CD14-positive monocyte (primary cell): Measurements from ENCODE around the gene STK32B. TPM values are rescaled to one million over a fixed set of nuclear protein-coding genes. Genes with fewer than 3 reads are reported as not detected.

ENCODE experiments used
- DNase-seq, 3 donors: peaks; one replicate each; pipeline ENCODE4 v3.0.0-alpha.2; 2011 to 2022
- H2AFZ ChIP-seq: 2 replicates; pipeline ENCODE4 v1.6.0; 2012; ENCODE audit warnings: mild to moderate bottlenecking, low read depth, low read length, inconsistent platforms; ENCODE audit not compliant: insufficient read depth, poor library complexity, severe bottlenecking
- H3K27ac ChIP-seq, 2 donors: 1 replicate in 1 of 2; 2 replicates in 1 of 2; pipeline ENCODE4 v1.5.1; 2012 to 2013; ENCODE audit warnings: low read length in 2 of 2, control low read depth in 1 of 2, inconsistent platforms in 1 of 2, low read depth in 1 of 2, mild to moderate bottlenecking in 1 of 2
- H3K27me3 ChIP-seq, 2 donors: one replicate each; pipeline versions ENCODE4 v1.6.0 to v1.6.1; 2011 to 2013; ENCODE audit warnings: low read length in 2 of 2; ENCODE audit not compliant: control insufficient read depth in 2 of 2, insufficient read depth in 2 of 2
- H3K36me3 ChIP-seq, 2 donors: replicated peaks in 1 of 2; 1 replicate in 1 of 2; 2 replicates in 1 of 2; pipeline versions ENCODE4 v1.5.1 to v1.6.1; 2012 to 2013; ENCODE audit warnings: low read length in 2 of 2, control low read depth in 1 of 2, inconsistent platforms in 1 of 2, mild to moderate bottlenecking in 1 of 2; ENCODE audit not compliant: insufficient read depth in 2 of 2, control insufficient read depth in 1 of 2
- H3K4me1 ChIP-seq, 2 donors: 1 replicate in 1 of 2; 2 replicates in 1 of 2; pipeline versions ENCODE4 v1.5.1 to v1.6.1; 2012 to 2013; ENCODE audit warnings: low read length in 2 of 2, control low read depth in 1 of 2, inconsistent platforms in 1 of 2, mild to moderate bottlenecking in 1 of 2, moderate library complexity in 1 of 2; ENCODE audit not compliant: insufficient read depth in 2 of 2, control insufficient read depth in 1 of 2
- H3K4me2 ChIP-seq: replicated peaks from 2 replicates; pipeline ENCODE3; 2012; ENCODE audit warnings: low read length, moderate library complexity, mild to moderate bottlenecking; ENCODE audit not compliant: poor library complexity, severe bottlenecking; ENCODE audit errors: extremely low read depth
- H3K4me3 ChIP-seq, 3 experiments: fragments of 200-600 bp in 1 of 3; sonication (generic) in 1 of 3; replicated peaks in 1 of 3; 1 replicate in 2 of 3; 2 replicates in 1 of 3; pipeline ENCODE4 v1.5.1; 2011 to 2013; ENCODE audit warnings: low read length in 3 of 3, mild to moderate bottlenecking in 3 of 3, control low read depth in 2 of 3, low read depth in 2 of 3, inconsistent platforms in 1 of 3, moderate library complexity in 1 of 3
- H3K79me2 ChIP-seq: 2 replicates; pipeline ENCODE4 v1.6.0; 2012; ENCODE audit warnings: mild to moderate bottlenecking, control low read depth, inconsistent platforms, low read length, moderate library complexity; ENCODE audit not compliant: insufficient read depth
- H3K9ac ChIP-seq: 2 replicates; pipeline ENCODE4 v1.6.0; 2017; ENCODE audit warnings: low read length, mild to moderate bottlenecking; ENCODE audit not compliant: insufficient read depth, poor library complexity, severe bottlenecking
- H3K9me3 ChIP-seq, 2 donors: replicated peaks in 1 of 2; 1 replicate in 1 of 2; 2 replicates in 1 of 2; pipeline versions ENCODE4 v1.5.1 to v1.6.1; 2012 to 2013; ENCODE audit warnings: low read length in 2 of 2, control low read depth in 1 of 2; ENCODE audit not compliant: control insufficient read depth in 1 of 2, insufficient read depth in 1 of 2
- H4K20me1 ChIP-seq: 2 replicates; pipeline ENCODE4 v1.6.0; 2012; ENCODE audit warnings: mild to moderate bottlenecking, low read length, control low read depth, moderate library complexity; ENCODE audit not compliant: insufficient read depth
- H3K27ac Mint-ChIP-seq, 7 donors: one replicate each; pipeline ENCODE4 v1.8.0; 2020; ENCODE audit warnings: mild to moderate bottlenecking in 7 of 7, mixed read lengths in 7 of 7, moderate library complexity in 6 of 7, inconsistent platforms in 2 of 7
- H3K27me3 Mint-ChIP-seq, 3 donors: one replicate each; pipeline ENCODE4 v1.8.0; 2021 to 2022; ENCODE audit warnings: low read depth in 3 of 3, mild to moderate bottlenecking in 3 of 3, mixed read lengths in 3 of 3, moderate library complexity in 3 of 3, inconsistent platforms in 1 of 3
- H3K36me3 Mint-ChIP-seq, 2 donors: one replicate each; pipeline ENCODE4 v1.8.0; 2020; ENCODE audit warnings: mixed read lengths in 2 of 2, inconsistent platforms in 1 of 2, mild to moderate bottlenecking in 1 of 2
- H3K4me1 Mint-ChIP-seq: one replicate; pipeline ENCODE4 v1.8.0; 2020; ENCODE audit warnings: mild to moderate bottlenecking, mixed read lengths
- H3K4me3 Mint-ChIP-seq, 2 donors: one replicate each; pipeline ENCODE4 v1.8.0; 2020; ENCODE audit warnings: mild to moderate bottlenecking in 2 of 2, mixed read lengths in 2 of 2, moderate library complexity in 1 of 2
- H3K9me3 Mint-ChIP-seq, 7 donors: one replicate each; pipeline ENCODE4 v1.8.0; 2020 to 2022; ENCODE audit warnings: mixed read lengths in 7 of 7, mild to moderate bottlenecking in 6 of 7, moderate library complexity in 6 of 7, inconsistent platforms in 2 of 7
- WGBS: methylation state at CpG from one replicate; pipeline ENCODE4 v1.1.5; 2013; ENCODE audit warnings: missing lambda C conversion rate; ENCODE audit not compliant: insufficient coverage; 5-methylcytosine and 5-hydroxymethylcytosine counted together
- intact Hi-C, 2 donors: fragments of 100-400 bp; cut with micrococcal nuclease; formaldehyde crosslinking; loops; one replicate each; pipeline versions ENCODE4 v1.15.0 to v1.15.1; 2023
- polyA plus RNA-seq, 3 donors: library from polyadenylated mRNA; depleted of rRNA in 1 of 3; unstranded in 2 of 3; stranded (reverse) in 1 of 3; fragments of 300-500 nt in 2 of 3; fragments of >200 nt in 1 of 3; fragmentation: Illumina TruSeq in 2 of 3; gene quantifications; 1 replicate in 2 of 3; 2 replicates in 1 of 3; pipeline ENCODE4 v1.2.3, GENCODE V29; 2012 to 2021
- TF ChIP-seq, protein P1 (sequence below): fragments of 200-600 bp; IDR thresholded peaks from one replicate; pipeline ENCODE4 v1.8.0; 2022; ENCODE audit warnings: antibody characterized with exemption, mild to moderate bottlenecking

The STK32B gene
- polyA plus RNA-seq, 3 donors: 0.61 to 1.7 (median 0.75) TPM

DNA sequence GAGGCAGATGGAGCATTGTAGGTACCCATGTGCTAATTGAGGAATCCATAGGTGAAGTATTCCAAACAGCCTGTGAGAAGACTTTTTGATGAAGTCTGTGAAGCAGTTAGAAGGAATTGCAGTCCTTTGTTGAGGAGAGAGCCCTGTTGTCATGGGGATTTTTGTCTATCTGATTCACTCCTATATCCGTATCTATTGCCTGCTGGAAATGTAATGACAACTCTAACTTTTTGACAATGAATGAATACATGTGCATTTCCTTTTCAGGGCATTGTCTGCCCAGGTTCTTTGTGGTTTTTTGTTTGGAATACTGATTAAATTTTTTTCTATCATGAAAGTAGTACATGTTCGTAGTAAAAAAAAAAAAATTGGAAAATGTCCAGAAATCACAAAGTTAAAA, 31.1 kb downstream of the STK32B start:
- Mint-ChIP-seq H3K27ac (no peak overlapping the region), H3K4me1 (no peaks in the 10 kb centered on the region), H3K27me3 (peaks cover 0 to 3% (median 2%) of the 10 kb centered on the region in 3 donors), H3K9me3 (peaks cover 21 to 48% (median 37%) of the 10 kb centered on the region in 7 donors), H3K36me3 (no peaks in the 10 kb centered on the region), H3K4me3 (no peak overlapping the region)
- Histone ChIP-seq H3K27me3 (no peaks in the 10 kb centered on the region), H3K36me3 (no peaks in the 10 kb centered on the region), H3K27ac (no peak overlapping the region), H3K4me2 (no peak overlapping the region), H3K79me2 (no peaks in the 10 kb centered on the region), H3K4me3 (no peak overlapping the region), H3K9me3 (peaks cover 14 to 23% of the 10 kb centered on the region in 2 donors), H3K4me1 (no peaks in the 10 kb centered on the region), H3K9ac (no peak overlapping the region), H4K20me1 (no peaks in the 10 kb centered on the region), H2AFZ (no peak overlapping the region)
- no peak for DNase-seq
- WGBS: no CpG with 5 or more reads among the region's 2 CpGs
- intact Hi-C loops: no loop called here
- TF ChIP-seq, protein P1, sequence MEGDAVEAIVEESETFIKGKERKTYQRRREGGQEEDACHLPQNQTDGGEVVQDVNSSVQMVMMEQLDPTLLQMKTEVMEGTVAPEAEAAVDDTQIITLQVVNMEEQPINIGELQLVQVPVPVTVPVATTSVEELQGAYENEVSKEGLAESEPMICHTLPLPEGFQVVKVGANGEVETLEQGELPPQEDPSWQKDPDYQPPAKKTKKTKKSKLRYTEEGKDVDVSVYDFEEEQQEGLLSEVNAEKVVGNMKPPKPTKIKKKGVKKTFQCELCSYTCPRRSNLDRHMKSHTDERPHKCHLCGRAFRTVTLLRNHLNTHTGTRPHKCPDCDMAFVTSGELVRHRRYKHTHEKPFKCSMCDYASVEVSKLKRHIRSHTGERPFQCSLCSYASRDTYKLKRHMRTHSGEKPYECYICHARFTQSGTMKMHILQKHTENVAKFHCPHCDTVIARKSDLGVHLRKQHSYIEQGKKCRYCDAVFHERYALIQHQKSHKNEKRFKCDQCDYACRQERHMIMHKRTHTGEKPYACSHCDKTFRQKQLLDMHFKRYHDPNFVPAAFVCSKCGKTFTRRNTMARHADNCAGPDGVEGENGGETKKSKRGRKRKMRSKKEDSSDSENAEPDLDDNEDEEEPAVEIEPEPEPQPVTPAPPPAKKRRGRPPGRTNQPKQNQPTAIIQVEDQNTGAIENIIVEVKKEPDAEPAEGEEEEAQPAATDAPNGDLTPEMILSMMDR: no peak

DNA sequence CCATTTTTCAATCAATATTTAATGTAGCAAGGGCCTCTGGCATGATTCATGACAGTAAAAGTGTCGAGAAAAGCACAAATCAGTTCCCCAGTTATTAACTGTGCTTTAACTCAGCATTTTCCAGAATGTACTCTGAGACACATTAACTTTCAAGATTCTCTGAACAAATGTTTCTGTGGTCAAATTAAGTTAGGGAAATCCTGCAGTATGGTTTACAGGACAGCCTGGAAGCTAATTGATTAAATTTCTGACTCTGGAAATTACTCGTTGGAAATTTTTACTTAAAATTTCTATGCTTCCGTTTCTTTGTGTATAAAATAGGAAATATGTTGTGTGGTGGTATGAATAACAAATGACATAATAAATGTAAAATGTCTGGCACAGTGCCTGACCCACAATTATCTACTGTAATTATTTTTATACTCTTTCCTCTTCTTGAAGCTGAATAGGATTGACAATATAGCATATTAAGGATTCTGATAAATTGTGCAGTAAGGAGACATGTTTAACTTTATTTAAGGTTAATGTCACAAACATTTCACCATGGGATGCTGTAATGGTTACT, 33.7 kb downstream of the STK32B start:
- H3K9me3 Mint-ChIP-seq: peaks cover 20 to 54% (median 35%) of the 10 kb centered on the region in 7 donors
- Histone ChIP-seq H3K27me3 (no peaks in the 10 kb centered on the region), H4K20me1 (no peaks in the 10 kb centered on the region), H3K4me2 (no peak overlapping the region), H3K27ac (no peak overlapping the region), H2AFZ (no peak overlapping the region), H3K9me3 (peaks cover 8 to 18% of the 10 kb centered on the region in 2 donors), H3K4me3 (no peak overlapping the region), H3K36me3 (no peaks in the 10 kb centered on the region), H3K4me1 (no peaks in the 10 kb centered on the region), H3K9ac (no peak overlapping the region), H3K79me2 (no peaks in the 10 kb centered on the region)
- WGBS: no CpG with 5 or more reads among the region's 3 CpGs
- no peak overlapping the region for H3K27ac Mint-ChIP-seq
- no peak for DNase-seq
- peaks cover 0 to 3% (median 2%) of the 10 kb centered on the region in 3 donors for H3K27me3 Mint-ChIP-seq
- H3K36me3 Mint-ChIP-seq: no peaks in the 10 kb centered on the region
- H3K4me1 Mint-ChIP-seq: no peaks in the 10 kb centered on the region
- TF ChIP-seq, protein P1: no peak
- intact Hi-C loops: no loop called here
- no peak overlapping the region for H3K4me3 Mint-ChIP-seq
